Spleen (tissue), 11 donors: ENCODE data around the gene ELF1. TPM values are rescaled to one million over a fixed set of nuclear protein-coding genes. Genes with fewer than 3 reads are reported as not detected.
A peak's percentile ranks its signal among the peaks of the same experiment; 100 is the strongest.
"Not testable (repeated sequence)": the region's sequence is repeated elsewhere in the genome, so short reads cannot be mapped to it uniquely, and the experiment has no call there.

Source experiments
- DNase-seq: peaks from one replicate; pipeline ENCODE4 v3.0.0-alpha.2; 2020
- H3K27ac ChIP-seq, 8 donors: fragments of 200-600 bp; sonication (generic) in 7 of 8; 1 replicate in 4 of 8; 2 replicates in 4 of 8; pipeline versions ENCODE4 v1.5.0 to v1.8.0; 2016 to 2021; ENCODE audit warnings: inconsistent platforms in 4 of 8, mild to moderate bottlenecking in 4 of 8, moderate library complexity in 1 of 8
- H3K27me3 ChIP-seq, 7 donors: fragments of 200-600 bp; sonication (generic) in 6 of 7; replicated peaks in 1 of 7; 1 replicate in 4 of 7; 2 replicates in 3 of 7; pipeline versions ENCODE4 v1.5.0 to v1.8.0; 2016 to 2021; ENCODE audit warnings: inconsistent platforms in 3 of 7, mild to moderate bottlenecking in 1 of 7
- H3K36me3 ChIP-seq, 6 donors: fragments of 200-600 bp; sonication (generic) in 5 of 6; 1 replicate in 4 of 6; 2 replicates in 2 of 6; pipeline versions ENCODE4 v1.5.0 to v1.8.0; 2016 to 2021; ENCODE audit warnings: inconsistent platforms in 2 of 6
- H3K4me1 ChIP-seq, 6 donors: fragments of 200-600 bp; sonication (generic) in 5 of 6; 1 replicate in 3 of 6; 2 replicates in 3 of 6; pipeline versions ENCODE4 v1.5.0 to v1.8.0; 2016 to 2021; ENCODE audit warnings: inconsistent platforms in 3 of 6
- H3K4me3 ChIP-seq, 8 donors: fragments of 200-600 bp; sonication (generic) in 7 of 8; 1 replicate in 4 of 8; 2 replicates in 4 of 8; pipeline versions ENCODE4 v1.5.0 to v1.8.0; 2016 to 2021; ENCODE audit warnings: inconsistent platforms in 4 of 8, mild to moderate bottlenecking in 4 of 8, moderate library complexity in 2 of 8
- H3K9me3 ChIP-seq, 8 donors: fragments of 200-600 bp; sonication (generic) in 7 of 8; 1 replicate in 4 of 8; 2 replicates in 4 of 8; pipeline versions ENCODE4 v1.5.0 to v1.8.0; 2016 to 2021; ENCODE audit warnings: inconsistent platforms in 4 of 8
- CTCF ChIP-seq, 11 experiments: fragments of 200-600 bp in 7 of 11; fragments of 450-650 bp in 4 of 11; sonication (generic) in 4 of 11; IDR thresholded peaks in 8 of 11; conservative IDR thresholded peaks in 3 of 11; 1 replicate in 7 of 11; 2 replicates in 4 of 11; pipeline versions ENCODE4 v1.4.0 to v1.8.0; 2016 to 2021; ENCODE audit warnings: antibody characterized with exemption in 11 of 11, inconsistent platforms in 4 of 11, mild to moderate bottlenecking in 1 of 11
- POLR2A ChIP-seq, 3 donors: fragments of 450-650 bp; IDR thresholded peaks; one replicate each; pipeline ENCODE4 v1.5.1; 2017; ENCODE audit warnings: antibody characterized with exemption in 3 of 3, mild to moderate bottlenecking in 1 of 3
- POLR2AphosphoS5 ChIP-seq, 3 donors: sonication (generic); formaldehyde crosslinking; IDR thresholded peaks; one replicate each; pipeline ENCODE4 v1.5.1; 2017; ENCODE audit warnings: antibody characterized with exemption in 3 of 3
- WGBS, 5 donors: extraction: QIAGEN DNeasy Blood & Tissue Kit in 3 of 5; methylation state at CpG; one replicate each; pipeline versions ENCODE4 v1.1.5 to v1.1.7; 2013 to 2018; 5-methylcytosine and 5-hydroxymethylcytosine counted together
- intact Hi-C: fragments of 100-400 bp; cut with DNase I; formaldehyde crosslinking; loops from one replicate; pipeline ENCODE4 v1.15.0; 2023; ENCODE audit warnings: low total_unique reads
- polyA plus RNA-seq, 3 donors: library from polyadenylated mRNA; stranded (reverse); fragments of 200-250 nt; gene quantifications; one replicate each; pipeline ENCODE4 v1.2.1, GENCODE V29; 2013
- total RNA-seq, 7 donors: library from RNA; depleted of rRNA in 3 of 7; stranded (reverse); fragments of >200 nt in 3 of 7; fragmentation: NEBNext Ultra II Directional in 4 of 7; extraction: Animal tissue kit (Norgen Biotek cat#: 25700) in 4 of 7; gene quantifications; one replicate each; pipeline versions ENCODE4 v1.1.0 to v1.2.1, GENCODE V29; 2016 to 2021
- donor health status: healthy with polysubstance abuse.
- donor health status: DM: no; HTN: no; CAD: no; lungs with moderate emphysema.
- donor health status: DM: no; HTN: no; CAD: no.
- donor health status: Bipolar disorder and iron deficiency.
- donor health status: healthy.
- donor health status: DM: no; HTN: no; CAD: no.
- donor health status: DM: yes; HTN: yes; CAD: no.

ELF1 gene
- total and polyA plus RNA-seq, 10 donors, result 18.0 to 146 (median 116) TPM

GRCh38 chr13:40933508-40934204 lies 85.5 kb downstream of the ELF1 start:
- Histone ChIP-seq H3K4me1 (peaks cover 0 to 62% (median 28%) of the 10 kb centered on the region in 6 donors), H3K36me3 (peaks cover 0 to 100% (median 53%) of the 10 kb centered on the region in 6 donors), H3K4me3 (no peak overlapping the region), H3K9me3 (no peaks in the 10 kb centered on the region), H3K27me3 (no peaks in the 10 kb centered on the region), H3K27ac (peak overlapping the region in 4 of 8 donors; percentile 1 to 69 (median 34))
- TF ChIP-seq CTCF (IDR thresholded peaks at IDR 0.05 in 8 of 11, conservative IDR thresholded peaks at IDR 0.05 in 3 of 11) (no peak), POLR2AphosphoS5 (IDR thresholded peaks at IDR 0.05) (peak in 1 of 3 donors; percentile 77), POLR2A (IDR thresholded peaks at IDR 0.05) (no peak)
- DNase-seq, result no peak
- intact Hi-C loops, result no loop called here
- WGBS, 5 donors, result 49 to 72% (median 64%) methylated on average over 4 of the region's 4 CpGs

- TF ChIP-seq CTCF (IDR thresholded peaks at IDR 0.05 in 8 of 11, conservative IDR thresholded peaks at IDR 0.05 in 3 of 11), result no peak
- no peak for TF ChIP-seq POLR2A (IDR thresholded peaks at IDR 0.05)
- TF ChIP-seq POLR2AphosphoS5 (IDR thresholded peaks at IDR 0.05), result no peak
- Histone ChIP-seq H3K27me3 (no peaks in the 10 kb centered on the region), H3K4me1 (peaks cover 0 to 65% (median 28%) of the 10 kb centered on the region in 6 donors), H3K27ac (peak overlapping the region in 3 of 8 donors; percentile 1 to 69 (median 48)), H3K36me3 (peaks cover 0 to 98% (median 44%) of the 10 kb centered on the region in 6 donors), H3K4me3 (no peak overlapping the region), H3K9me3 (no peaks in the 10 kb centered on the region)
- 97 to 100% (median 98%) methylated on average over 2 of the region's 2 CpGs for WGBS, 5 donors
- DNase-seq, result no peak
- intact Hi-C loops, result no loop called here
Measured at GRCh38 chr13:40932252-40932651, 86.9 kb downstream of the ELF1 start.

- Histone ChIP-seq H3K4me3 (no peak overlapping the region), H3K36me3 (peaks cover 0 to 93% (median 42%) of the 10 kb centered on the region in 6 donors), H3K9me3 (no peaks in the 10 kb centered on the region), H3K4me1 (peaks cover 0 to 65% (median 28%) of the 10 kb centered on the region in 6 donors), H3K27ac (peak overlapping the region in 1 of 8 donors; percentile 9), H3K27me3 (no peaks in the 10 kb centered on the region)
- no peak for DNase-seq
- TF ChIP-seq POLR2A (IDR thresholded peaks at IDR 0.05) (no peak), POLR2AphosphoS5 (IDR thresholded peaks at IDR 0.05) (no peak), CTCF (IDR thresholded peaks at IDR 0.05 in 8 of 11, conservative IDR thresholded peaks at IDR 0.05 in 3 of 11) (no peak)
- 0 to 97% (median 48%) methylated on average over 1 of the region's 1 CpG for WGBS, 5 donors
- intact Hi-C loops, result no loop called here
Measured at GRCh38 chr13:40931719-40932118, 87.4 kb downstream of the ELF1 start.

- H3K36me3 ChIP-seq, result peaks cover 0 to 84% (median 32%) of the 10 kb centered on the region in 6 donors
- not testable (repeated sequence) for H3K4me3 ChIP-seq, DNase-seq, H3K27me3 ChIP-seq, H3K27ac ChIP-seq, H3K9me3 ChIP-seq
- WGBS, 5 donors, result 95 to 99% (median 98%) methylated on average over 3 of the region's 3 CpGs
- intact Hi-C loops, result loop anchor here (10.0 kb wide), 1 partner anchor 125 kb away; no protein-coding TSS in a partner anchor
- H3K4me1 ChIP-seq, result peaks cover 0 to 51% (median 25%) of the 10 kb centered on the region in 6 donors
Measured at GRCh38 chr13:40929883-40930282, 89.2 kb downstream of the ELF1 start.
